ENCODE data around the gene SHKBP1. TPM values are rescaled to one million over a fixed set of nuclear protein-coding genes. Genes with fewer than 3 reads are reported as not detected.

SHKBP1 gene
- total RNA-seq, 1 donor from 2014 or later = 51.6 TPM

DNA sequence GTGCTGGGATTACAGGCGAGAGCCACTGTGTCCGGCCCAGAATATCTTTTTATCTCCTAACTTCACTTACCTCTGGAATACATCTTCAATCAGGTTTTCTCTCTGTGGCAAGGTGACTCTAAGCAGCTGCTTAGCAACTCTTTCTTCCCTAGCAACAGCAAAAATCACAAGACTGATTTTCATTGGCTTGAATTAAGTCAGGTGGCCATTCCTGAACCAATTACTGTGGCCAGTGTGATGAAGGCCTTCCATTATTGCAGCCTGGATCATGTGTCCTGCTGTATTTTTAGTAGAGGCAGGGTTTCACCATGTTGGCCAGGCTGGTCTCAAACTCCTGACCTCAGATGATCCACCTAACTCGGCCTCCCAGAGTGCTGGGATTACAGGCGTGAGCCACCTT, 15.5 kb downstream of the SHKBP1 start:
- TF ChIP-seq, protein P1, sequence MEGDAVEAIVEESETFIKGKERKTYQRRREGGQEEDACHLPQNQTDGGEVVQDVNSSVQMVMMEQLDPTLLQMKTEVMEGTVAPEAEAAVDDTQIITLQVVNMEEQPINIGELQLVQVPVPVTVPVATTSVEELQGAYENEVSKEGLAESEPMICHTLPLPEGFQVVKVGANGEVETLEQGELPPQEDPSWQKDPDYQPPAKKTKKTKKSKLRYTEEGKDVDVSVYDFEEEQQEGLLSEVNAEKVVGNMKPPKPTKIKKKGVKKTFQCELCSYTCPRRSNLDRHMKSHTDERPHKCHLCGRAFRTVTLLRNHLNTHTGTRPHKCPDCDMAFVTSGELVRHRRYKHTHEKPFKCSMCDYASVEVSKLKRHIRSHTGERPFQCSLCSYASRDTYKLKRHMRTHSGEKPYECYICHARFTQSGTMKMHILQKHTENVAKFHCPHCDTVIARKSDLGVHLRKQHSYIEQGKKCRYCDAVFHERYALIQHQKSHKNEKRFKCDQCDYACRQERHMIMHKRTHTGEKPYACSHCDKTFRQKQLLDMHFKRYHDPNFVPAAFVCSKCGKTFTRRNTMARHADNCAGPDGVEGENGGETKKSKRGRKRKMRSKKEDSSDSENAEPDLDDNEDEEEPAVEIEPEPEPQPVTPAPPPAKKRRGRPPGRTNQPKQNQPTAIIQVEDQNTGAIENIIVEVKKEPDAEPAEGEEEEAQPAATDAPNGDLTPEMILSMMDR (IDR thresholded peaks at IDR 0.05) = no peak
- no peak for TF ChIP-seq POLR2A (IDR thresholded peaks at IDR 0.05)
- no peak for TF ChIP-seq POLR2AphosphoS5 (IDR thresholded peaks at IDR 0.05; ENCODE audit: insufficient read depth in 1 of 2, low read depth in 1 of 2)
- H3K4me1 ChIP-seq = peaks cover 8% of the 10 kb centered on the region
- H3K27ac ChIP-seq = no peak overlapping the region
- DNase-seq (ENCODE audit: extremely low spot score in 2 of 2) = no peak
- peaks cover 0 to 7% of the 10 kb centered on the region in 2 donors for H3K36me3 ChIP-seq
- intact Hi-C loops (cut with DNase I) = no loop called here
- no peaks in the 10 kb centered on the region for H3K9me3 ChIP-seq
- no peaks in the 10 kb centered on the region for H3K27me3 ChIP-seq
- no peak overlapping the region for H3K4me3 ChIP-seq

DNA sequence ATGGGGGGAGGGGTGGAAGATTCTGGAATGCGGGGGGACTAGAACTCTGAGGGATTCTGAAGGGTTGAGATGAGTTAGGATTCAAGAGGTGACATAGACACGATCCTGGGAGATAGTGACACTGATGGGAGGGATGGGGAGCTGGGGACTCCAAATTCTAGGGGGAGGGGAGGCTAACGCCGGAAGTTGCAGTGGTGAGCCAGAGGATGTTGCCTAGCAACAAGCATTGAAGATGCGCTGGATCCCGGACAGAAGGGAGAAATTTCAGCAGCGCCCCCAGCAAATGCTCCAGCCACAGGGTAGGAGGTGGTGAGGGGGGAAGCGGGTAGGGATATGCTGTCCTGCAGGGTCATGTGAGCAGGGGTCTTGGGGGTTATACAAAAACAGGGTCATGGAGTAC, 17.6 kb downstream of the SHKBP1 start:
- Histone ChIP-seq H3K27ac (no peak overlapping the region), H3K4me1 (peaks cover 28% of the 10 kb centered on the region), H3K27me3 (no peaks in the 10 kb centered on the region), H3K4me3 (no peak overlapping the region), H3K9me3 (no peaks in the 10 kb centered on the region), H3K36me3 (no peaks in the 10 kb centered on the region)
- TF ChIP-seq, protein P1 (IDR thresholded peaks at IDR 0.05) = no peak
- TF ChIP-seq POLR2AphosphoS5 (IDR thresholded peaks at IDR 0.05; ENCODE audit: insufficient read depth in 1 of 2, low read depth in 1 of 2) = no peak
- TF ChIP-seq POLR2A (IDR thresholded peaks at IDR 0.05) = no peak
- intact Hi-C loops (cut with DNase I) = no loop called here
- DNase-seq (ENCODE audit: extremely low spot score in 2 of 2) = no peak

DNA sequence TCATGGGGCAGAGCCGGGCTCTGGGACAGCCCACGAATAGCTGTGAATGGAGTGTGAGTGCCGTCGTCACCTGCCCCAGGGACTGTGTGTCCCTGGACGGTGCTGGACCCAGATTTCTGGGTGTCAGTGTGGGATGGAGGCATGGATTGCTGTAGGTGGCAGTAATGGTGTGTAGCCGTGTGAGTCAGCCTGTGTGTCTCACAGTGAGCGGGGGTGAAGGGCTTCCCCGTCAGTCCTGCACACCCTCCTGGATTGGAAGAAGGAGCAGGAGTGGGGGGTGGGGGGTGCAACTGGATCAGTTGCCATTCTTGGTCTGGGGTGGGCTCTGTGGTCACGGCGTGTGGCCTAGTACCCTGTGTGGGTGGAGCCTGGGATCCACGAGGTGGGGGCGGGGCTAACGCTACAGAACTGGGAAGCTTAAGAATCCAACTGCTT, 18.0 kb downstream of the SHKBP1 start:
- intact Hi-C loops (cut with DNase I) = loop anchor here (5.0 kb wide), 1 partner anchor 62 kb away; no protein-coding TSS in a partner anchor

DNA sequence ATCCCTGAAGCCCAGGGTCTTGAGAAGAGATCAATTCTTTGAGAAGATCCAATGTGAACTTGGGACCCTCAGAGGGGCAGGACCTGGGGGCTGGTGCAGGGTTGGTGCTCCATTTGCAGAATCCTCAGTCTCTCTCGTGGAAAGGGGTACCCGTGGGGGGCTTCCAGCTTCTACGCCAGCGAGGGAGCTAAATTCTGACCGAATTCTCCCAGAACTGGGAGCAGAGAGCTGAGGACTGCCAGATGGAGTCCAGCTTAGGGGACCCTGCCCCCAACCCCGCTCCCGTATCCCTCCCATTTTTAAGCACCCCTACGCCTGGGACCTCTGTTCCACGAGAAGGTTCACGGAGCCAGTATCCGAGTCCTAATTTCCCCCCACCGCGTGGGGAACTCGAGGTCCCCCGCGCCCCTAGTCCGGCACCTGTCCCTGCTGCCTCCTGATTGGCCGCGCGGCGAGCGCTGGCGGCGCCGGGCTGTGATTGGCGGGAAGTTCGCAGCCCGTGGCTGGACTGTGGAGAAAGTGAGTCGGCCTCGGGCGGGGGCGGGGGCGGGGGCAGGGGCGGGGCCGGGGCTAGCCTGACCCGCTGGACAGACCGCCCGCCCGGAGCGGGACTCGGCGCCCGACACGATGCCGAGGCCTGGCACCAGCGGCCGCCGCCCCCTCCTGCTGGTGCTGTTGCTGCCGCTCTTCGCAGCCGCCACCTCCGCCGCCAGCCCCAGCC, 20.1 kb downstream of the SHKBP1 start:
- intact Hi-C loops (cut with DNase I) = loop anchor here (5.0 kb wide), 1 partner anchor 64 kb away; no protein-coding TSS in a partner anchor
- no peaks in the 10 kb centered on the region for H3K36me3 ChIP-seq
- DNase-seq (ENCODE audit: extremely low spot score in 2 of 2) = no peak
- H3K4me3 ChIP-seq = peak overlapping the region; percentile 37 to 46
- H3K27me3 ChIP-seq = no peaks in the 10 kb centered on the region
- peak overlapping the region; percentile 60 for H3K27ac ChIP-seq
- TF ChIP-seq, protein P1 (IDR thresholded peaks at IDR 0.05) = no peak
- TF ChIP-seq POLR2AphosphoS5 (IDR thresholded peaks at IDR 0.05; ENCODE audit: insufficient read depth in 1 of 2, low read depth in 1 of 2) (peak in 1 of 2 donors; percentile 6), POLR2A (IDR thresholded peaks at IDR 0.05) (no peak)
- no peaks in the 10 kb centered on the region for H3K9me3 ChIP-seq
- peaks cover 50% of the 10 kb centered on the region for H3K4me1 ChIP-seq

More for the DNA sequence above, 18.0 kb downstream of the SHKBP1 start:
- peaks cover 31% of the 10 kb centered on the region for H3K4me1 ChIP-seq
- no peaks in the 10 kb centered on the region for H3K9me3 ChIP-seq
- no peaks in the 10 kb centered on the region for H3K27me3 ChIP-seq
- TF ChIP-seq POLR2A (IDR thresholded peaks at IDR 0.05) (no peak), POLR2AphosphoS5 (IDR thresholded peaks at IDR 0.05; ENCODE audit: insufficient read depth in 1 of 2, low read depth in 1 of 2) (no peak)
- TF ChIP-seq, protein P1 (IDR thresholded peaks at IDR 0.05) = no peak
- H3K36me3 ChIP-seq = no peaks in the 10 kb centered on the region
- H3K27ac ChIP-seq = no peak overlapping the region
- H3K4me3 ChIP-seq = no peak overlapping the region
- no peak for DNase-seq (ENCODE audit: extremely low spot score in 2 of 2)

DNA sequence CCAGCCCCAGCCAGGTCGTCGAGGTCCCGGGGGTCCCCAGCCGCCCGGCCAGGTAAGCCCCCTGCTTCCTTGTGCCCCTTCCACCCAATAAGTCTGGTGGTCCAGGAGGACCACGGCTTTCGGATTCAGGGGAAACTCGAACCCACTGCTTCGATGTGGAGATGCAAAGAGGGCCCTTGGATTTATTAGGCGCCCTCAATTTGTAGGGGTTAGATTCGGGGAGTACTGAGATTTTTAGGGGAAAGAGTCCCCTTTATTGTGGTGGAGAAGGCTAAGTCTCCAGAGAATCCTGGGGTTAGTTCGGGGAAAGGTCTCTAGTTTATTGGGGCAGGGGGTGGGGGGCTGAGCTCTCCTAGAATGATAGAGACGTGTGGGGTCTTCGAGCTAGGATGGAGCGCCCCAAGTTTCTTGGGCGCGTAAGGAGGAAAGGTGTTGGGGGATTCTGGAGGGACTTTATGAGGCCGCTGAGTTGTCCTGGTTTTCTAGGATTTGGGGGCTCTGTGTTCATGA, 20.7 kb downstream of the SHKBP1 start:
- no peaks in the 10 kb centered on the region for H3K27me3 ChIP-seq
- H3K36me3 ChIP-seq = no peaks in the 10 kb centered on the region
- no peaks in the 10 kb centered on the region for H3K9me3 ChIP-seq
- no peak for TF ChIP-seq POLR2AphosphoS5 (IDR thresholded peaks at IDR 0.05; ENCODE audit: insufficient read depth in 1 of 2, low read depth in 1 of 2)
- TF ChIP-seq, protein P1 (IDR thresholded peaks at IDR 0.05) = no peak
- no peak for TF ChIP-seq POLR2A (IDR thresholded peaks at IDR 0.05)
- intact Hi-C loops (cut with DNase I) = loop anchor here (5.0 kb wide), 1 partner anchor 65 kb away; no protein-coding TSS in a partner anchor
- peak overlapping the region; percentile 37 to 46 for H3K4me3 ChIP-seq
- peaks cover 54% of the 10 kb centered on the region for H3K4me1 ChIP-seq
- DNase-seq (ENCODE audit: extremely low spot score in 2 of 2) = no peak
- peak overlapping the region; percentile 60 for H3K27ac ChIP-seq
